ENCODE results near the gene DOCK10. TPM values are rescaled to one million over a fixed set of nuclear protein-coding genes. Genes with fewer than 3 reads are reported as not detected.

DOCK10 gene
- total and polyA plus RNA-seq, 2 donors (not counting 1 experiment from before 2014, with no cell fraction given), result 20.8 to 26.3 TPM

DNA sequence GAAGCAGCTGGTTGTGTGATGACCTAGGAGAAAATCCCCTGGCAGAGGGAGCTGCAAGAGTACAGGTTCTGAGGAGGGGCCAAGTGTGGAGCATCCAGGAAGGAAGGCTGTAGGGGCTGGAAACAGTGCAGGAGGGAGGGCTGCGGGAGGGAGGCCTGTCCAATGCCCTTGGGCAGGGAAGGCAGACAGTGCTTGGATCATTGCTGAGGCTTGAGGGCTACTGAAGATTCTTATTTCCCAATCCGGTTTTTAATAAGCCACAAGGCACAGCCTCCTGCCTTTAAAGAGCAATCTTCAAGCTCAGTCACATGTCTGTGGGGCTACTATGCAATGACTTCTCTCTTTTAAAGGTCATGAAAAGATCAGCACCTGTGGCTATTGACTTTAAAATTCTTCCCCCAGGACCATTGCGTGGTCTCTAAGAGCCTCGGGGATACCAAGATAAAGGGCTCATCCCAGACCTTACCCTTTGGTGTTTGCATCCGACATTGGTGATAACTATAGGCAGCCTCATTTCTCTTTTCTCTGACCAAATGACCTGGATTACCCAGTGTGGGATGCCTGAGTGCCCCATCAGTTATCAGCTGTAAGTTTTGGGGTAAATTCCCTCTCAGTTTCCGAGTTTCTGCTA, 149.6 kb downstream of the DOCK10 start:
- Histone ChIP-seq H2AFZ (ENCODE audit: low read length) (no peak overlapping the region), H3K27me3 (ENCODE audit: control insufficient read depth, insufficient read depth, low read length) (no peaks in the 10 kb centered on the region), H4K20me1 (ENCODE audit: control insufficient read depth, extremely low read depth, insufficient read depth, low read length) (no peaks in the 10 kb centered on the region), H3K27ac (ENCODE audit: insufficient read depth, low read length) (no peak overlapping the region), H3K4me3 (replicated peaks in 1 of 4; ENCODE audit: control extremely low read depth in 1 of 4, insufficient read depth in 1 of 4, low read depth in 3 of 4, low read length in 4 of 4) (no peak overlapping the region), H3K4me1 (ENCODE audit: control insufficient read depth, extremely low read depth, insufficient read depth, low read length) (no peaks in the 10 kb centered on the region), H3K4me2 (ENCODE audit: extremely low read depth, insufficient read depth, low read length) (no peak overlapping the region), H3K9ac (ENCODE audit: insufficient read depth, low read length) (no peak overlapping the region), H3K79me2 (ENCODE audit: control insufficient read depth, insufficient read depth, low read length) (no peaks in the 10 kb centered on the region), H3K9me3 (ENCODE audit: control insufficient read depth, insufficient read depth, low read depth, low read length) (no peaks in the 10 kb centered on the region), H3K36me3 (ENCODE audit: control insufficient read depth, insufficient read depth, low read length) (no peaks in the 10 kb centered on the region)
- TF ChIP-seq, protein P1, sequence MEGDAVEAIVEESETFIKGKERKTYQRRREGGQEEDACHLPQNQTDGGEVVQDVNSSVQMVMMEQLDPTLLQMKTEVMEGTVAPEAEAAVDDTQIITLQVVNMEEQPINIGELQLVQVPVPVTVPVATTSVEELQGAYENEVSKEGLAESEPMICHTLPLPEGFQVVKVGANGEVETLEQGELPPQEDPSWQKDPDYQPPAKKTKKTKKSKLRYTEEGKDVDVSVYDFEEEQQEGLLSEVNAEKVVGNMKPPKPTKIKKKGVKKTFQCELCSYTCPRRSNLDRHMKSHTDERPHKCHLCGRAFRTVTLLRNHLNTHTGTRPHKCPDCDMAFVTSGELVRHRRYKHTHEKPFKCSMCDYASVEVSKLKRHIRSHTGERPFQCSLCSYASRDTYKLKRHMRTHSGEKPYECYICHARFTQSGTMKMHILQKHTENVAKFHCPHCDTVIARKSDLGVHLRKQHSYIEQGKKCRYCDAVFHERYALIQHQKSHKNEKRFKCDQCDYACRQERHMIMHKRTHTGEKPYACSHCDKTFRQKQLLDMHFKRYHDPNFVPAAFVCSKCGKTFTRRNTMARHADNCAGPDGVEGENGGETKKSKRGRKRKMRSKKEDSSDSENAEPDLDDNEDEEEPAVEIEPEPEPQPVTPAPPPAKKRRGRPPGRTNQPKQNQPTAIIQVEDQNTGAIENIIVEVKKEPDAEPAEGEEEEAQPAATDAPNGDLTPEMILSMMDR (conservative IDR thresholded peaks at IDR 0.05 in 1 of 2, IDR thresholded peaks at IDR 0.05 in 1 of 2; ENCODE audit: low read depth in 1 of 2, low read length in 2 of 2), result no peak
- TF ChIP-seq EZH2 (IDR thresholded peaks at IDR 0.05; ENCODE audit: low read length, missing control alignments), result no peak
- DNase-seq (ENCODE audit: low read depth in 2 of 2), result no peak

GRCh38 chr2:224890372-224890771, 151.9 kb downstream of the DOCK10 start:
- DNase-seq (ENCODE audit: low read depth in 2 of 2), result no peak
- TF ChIP-seq, protein P1 (conservative IDR thresholded peaks at IDR 0.05 in 1 of 2, IDR thresholded peaks at IDR 0.05 in 1 of 2; ENCODE audit: low read depth in 1 of 2, low read length in 2 of 2), result no peak
- TF ChIP-seq EZH2 (IDR thresholded peaks at IDR 0.05; ENCODE audit: low read length, missing control alignments), result no peak

GRCh38 chr2:224887141-224887540, 155.1 kb downstream of the DOCK10 start:
- no peaks in the 10 kb centered on the region for H3K79me2 ChIP-seq (ENCODE audit: control insufficient read depth, insufficient read depth, low read length)
- peak; percentile 50 to 74 for DNase-seq (ENCODE audit: low read depth in 2 of 2)
- H2AFZ ChIP-seq (ENCODE audit: low read length), result no peak overlapping the region
- no peaks in the 10 kb centered on the region for H3K27me3 ChIP-seq (ENCODE audit: control insufficient read depth, insufficient read depth, low read length)
- no peaks in the 10 kb centered on the region for H3K36me3 ChIP-seq (ENCODE audit: control insufficient read depth, insufficient read depth, low read length)
- peak overlapping the region; percentile 24 for H3K27ac ChIP-seq (ENCODE audit: insufficient read depth, low read length)
- H3K4me2 ChIP-seq (ENCODE audit: extremely low read depth, insufficient read depth, low read length), result no peak overlapping the region
- H3K4me3 ChIP-seq (replicated peaks in 1 of 4; ENCODE audit: control extremely low read depth in 1 of 4, insufficient read depth in 1 of 4, low read depth in 3 of 4, low read length in 4 of 4), result no peak overlapping the region
- peaks cover 21% of the 10 kb centered on the region for H3K4me1 ChIP-seq (ENCODE audit: control insufficient read depth, extremely low read depth, insufficient read depth, low read length)
- H4K20me1 ChIP-seq (ENCODE audit: control insufficient read depth, extremely low read depth, insufficient read depth, low read length), result no peaks in the 10 kb centered on the region
- H3K9me3 ChIP-seq (ENCODE audit: control insufficient read depth, insufficient read depth, low read depth, low read length), result no peaks in the 10 kb centered on the region
- no peak overlapping the region for H3K9ac ChIP-seq (ENCODE audit: insufficient read depth, low read length)
- TF ChIP-seq, protein P1 (conservative IDR thresholded peaks at IDR 0.05 in 1 of 2, IDR thresholded peaks at IDR 0.05 in 1 of 2; ENCODE audit: low read depth in 1 of 2, low read length in 2 of 2), result peak; percentile 37 to 45
- no peak for TF ChIP-seq EZH2 (IDR thresholded peaks at IDR 0.05; ENCODE audit: low read length, missing control alignments)

More at GRCh38 chr2:224890372-224890771, 151.9 kb downstream of the DOCK10 start:
- Histone ChIP-seq H3K27me3 (ENCODE audit: control insufficient read depth, insufficient read depth, low read length) (no peaks in the 10 kb centered on the region), H3K4me1 (ENCODE audit: control insufficient read depth, extremely low read depth, insufficient read depth, low read length) (peaks cover 3% of the 10 kb centered on the region), H3K27ac (ENCODE audit: insufficient read depth, low read length) (no peak overlapping the region), H3K9me3 (ENCODE audit: control insufficient read depth, insufficient read depth, low read depth, low read length) (no peaks in the 10 kb centered on the region), H3K9ac (ENCODE audit: insufficient read depth, low read length) (no peak overlapping the region), H3K36me3 (ENCODE audit: control insufficient read depth, insufficient read depth, low read length) (no peaks in the 10 kb centered on the region), H3K79me2 (ENCODE audit: control insufficient read depth, insufficient read depth, low read length) (no peaks in the 10 kb centered on the region), H2AFZ (ENCODE audit: low read length) (no peak overlapping the region), H3K4me3 (replicated peaks in 1 of 4; ENCODE audit: control extremely low read depth in 1 of 4, insufficient read depth in 1 of 4, low read depth in 3 of 4, low read length in 4 of 4) (no peak overlapping the region), H3K4me2 (ENCODE audit: extremely low read depth, insufficient read depth, low read length) (no peak overlapping the region), H4K20me1 (ENCODE audit: control insufficient read depth, extremely low read depth, insufficient read depth, low read length) (no peaks in the 10 kb centered on the region)
